Ovary (tissue), 3 donors: ENCODE data around the gene ADAT3.

Source experiments
- POLR2A ChIP-seq: fragments of 450-650 bp; IDR thresholded peaks from one replicate; pipeline ENCODE4 v1.6.1; 2017; ENCODE audit warnings: antibody characterized with exemption, mild to moderate bottlenecking, moderate library complexity
- TF ChIP-seq, protein P1 (sequence below), 3 donors: fragments of 450-650 bp in 2 of 3; fragments of 200-600 bp in 1 of 3; IDR thresholded peaks; one replicate each; pipeline versions ENCODE4 v1.5.1 to v1.8.0; 2016 to 2022; ENCODE audit warnings: antibody characterized with exemption in 3 of 3, mild to moderate bottlenecking in 1 of 3
- donor health status: DM: no; HTN: no; CAD: no.

DNA sequence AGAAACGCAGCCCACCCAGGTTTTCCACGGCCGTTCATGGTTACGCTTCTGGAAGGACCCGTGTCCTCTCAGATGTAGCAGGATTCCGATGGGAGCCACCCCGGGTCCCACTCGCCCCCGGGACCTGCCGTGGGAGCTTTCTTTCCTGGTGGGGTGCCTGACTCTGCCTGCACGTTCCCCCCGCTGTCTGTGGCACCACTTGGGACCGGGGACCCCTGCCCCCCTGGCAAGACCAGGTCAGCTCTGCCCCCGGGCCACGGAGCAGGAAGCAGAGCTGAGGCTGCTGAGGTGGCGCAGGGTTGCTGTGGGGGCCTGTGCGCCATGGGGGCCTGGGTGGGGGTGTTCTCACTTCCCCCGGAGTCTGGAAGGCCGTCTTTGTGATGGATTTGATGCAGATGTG is 47.8 kb downstream of the ADAT3 start:
- TF ChIP-seq, protein P1, sequence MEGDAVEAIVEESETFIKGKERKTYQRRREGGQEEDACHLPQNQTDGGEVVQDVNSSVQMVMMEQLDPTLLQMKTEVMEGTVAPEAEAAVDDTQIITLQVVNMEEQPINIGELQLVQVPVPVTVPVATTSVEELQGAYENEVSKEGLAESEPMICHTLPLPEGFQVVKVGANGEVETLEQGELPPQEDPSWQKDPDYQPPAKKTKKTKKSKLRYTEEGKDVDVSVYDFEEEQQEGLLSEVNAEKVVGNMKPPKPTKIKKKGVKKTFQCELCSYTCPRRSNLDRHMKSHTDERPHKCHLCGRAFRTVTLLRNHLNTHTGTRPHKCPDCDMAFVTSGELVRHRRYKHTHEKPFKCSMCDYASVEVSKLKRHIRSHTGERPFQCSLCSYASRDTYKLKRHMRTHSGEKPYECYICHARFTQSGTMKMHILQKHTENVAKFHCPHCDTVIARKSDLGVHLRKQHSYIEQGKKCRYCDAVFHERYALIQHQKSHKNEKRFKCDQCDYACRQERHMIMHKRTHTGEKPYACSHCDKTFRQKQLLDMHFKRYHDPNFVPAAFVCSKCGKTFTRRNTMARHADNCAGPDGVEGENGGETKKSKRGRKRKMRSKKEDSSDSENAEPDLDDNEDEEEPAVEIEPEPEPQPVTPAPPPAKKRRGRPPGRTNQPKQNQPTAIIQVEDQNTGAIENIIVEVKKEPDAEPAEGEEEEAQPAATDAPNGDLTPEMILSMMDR (IDR thresholded peaks at IDR 0.05) = no peak
- no peak for TF ChIP-seq POLR2A
